Neuronal stem cell (in vitro differentiated cells): ENCODE measurements around the gene STAC3.

Source experiments
- DNase-seq: peaks from one replicate; pipeline ENCODE4 v3.0.0-alpha.2; 2013; ENCODE audit warnings: low spot score
- H2AFZ ChIP-seq: one replicate; pipeline ENCODE4 v1.6.1; 2013; ENCODE audit warnings: mild to moderate bottlenecking, low read length, inconsistent platforms
- H2AK5ac ChIP-seq: 2 replicates; pipeline ENCODE4 v1.6.1; 2013; ENCODE audit warnings: low read depth, mild to moderate bottlenecking, inconsistent platforms, low read length, moderate library complexity, mixed read lengths
- H2BK120ac ChIP-seq: 2 replicates; pipeline ENCODE4 v1.6.1; 2013; ENCODE audit warnings: low read depth, mild to moderate bottlenecking, inconsistent platforms, low read length, moderate library complexity, mixed read lengths
- H2BK12ac ChIP-seq: one replicate; pipeline ENCODE4 v1.6.1; 2013; ENCODE audit warnings: low read length, inconsistent platforms
- H2BK15ac ChIP-seq: 2 replicates; pipeline ENCODE4 v1.6.1; 2013; ENCODE audit warnings: mild to moderate bottlenecking, low read length, inconsistent platforms, mixed read lengths
- H2BK5ac ChIP-seq: one replicate; pipeline ENCODE4 v1.6.1; 2013; ENCODE audit warnings: inconsistent platforms, mild to moderate bottlenecking, low read length, moderate library complexity
- H3K14ac ChIP-seq: one replicate; pipeline ENCODE4 v1.6.1; 2013; ENCODE audit warnings: low read length, inconsistent platforms
- H3K18ac ChIP-seq: 2 replicates; pipeline ENCODE4 v1.6.1; 2013; ENCODE audit warnings: low read length, inconsistent platforms
- H3K23ac ChIP-seq: 2 replicates; pipeline ENCODE4 v1.6.1; 2013; ENCODE audit warnings: low read depth, mild to moderate bottlenecking, mixed read lengths, low read length, inconsistent platforms; ENCODE audit not compliant: poor library complexity
- H3K27ac ChIP-seq: replicated peaks from 3 replicates; pipeline ENCODE4 v1.5.1; 2013; ENCODE audit warnings: low read length, inconsistent platforms
- H3K27me3 ChIP-seq, 3 experiments: 2 replicates each; pipeline ENCODE4 v1.6.1; 2013; ENCODE audit warnings: low read length in 3 of 3, mild to moderate bottlenecking in 2 of 3, inconsistent platforms in 1 of 3, low read depth in 1 of 3, mixed read lengths in 1 of 3, moderate library complexity in 1 of 3; ENCODE audit not compliant: control insufficient read depth in 3 of 3, insufficient read depth in 3 of 3
- H3K36me3 ChIP-seq, 2 donors: replicated peaks in 1 of 2; 2 replicates each; pipeline ENCODE4 v1.6.1; 2013; ENCODE audit warnings: low read length in 2 of 2; ENCODE audit not compliant: control insufficient read depth in 2 of 2, insufficient read depth in 2 of 2
- H3K4ac ChIP-seq: 2 replicates; pipeline ENCODE4 v1.6.1; 2013; ENCODE audit warnings: inconsistent platforms, mild to moderate bottlenecking, low read length, moderate library complexity
- H3K4me1 ChIP-seq, 2 donors: 1 replicate in 1 of 2; 2 replicates in 1 of 2; pipeline ENCODE4 v1.6.1; 2013; ENCODE audit warnings: low read length in 2 of 2, low read depth in 1 of 2; ENCODE audit not compliant: control insufficient read depth in 2 of 2, insufficient read depth in 1 of 2
- H3K4me2 ChIP-seq: one replicate; pipeline ENCODE4 v1.6.1; 2013; ENCODE audit warnings: mild to moderate bottlenecking, low read length, inconsistent platforms; ENCODE audit not compliant: insufficient read depth, poor library complexity, severe bottlenecking
- H3K4me3 ChIP-seq, 2 donors: 2 replicates each; pipeline ENCODE4 v1.5.1; 2013; ENCODE audit warnings: low read length in 2 of 2, mild to moderate bottlenecking in 2 of 2, inconsistent platforms in 1 of 2, moderate library complexity in 1 of 2
- H3K79me1 ChIP-seq: one replicate; pipeline ENCODE4 v1.6.1; 2013; ENCODE audit warnings: low read depth, mild to moderate bottlenecking, inconsistent platforms, low read length, moderate library complexity
- H3K9ac ChIP-seq: one replicate; pipeline ENCODE4 v1.6.1; 2013; ENCODE audit warnings: mild to moderate bottlenecking, low read depth, low read length, inconsistent platforms; ENCODE audit not compliant: poor library complexity
- H3K9me3 ChIP-seq, 2 donors: replicated peaks in 1 of 2; 2 replicates each; pipeline versions ENCODE3 to v1.6.1; 2013; ENCODE audit warnings: low read length in 2 of 2, mild to moderate bottlenecking in 2 of 2, inconsistent platforms in 1 of 2, low read depth in 1 of 2, mixed read lengths in 1 of 2, moderate library complexity in 1 of 2; ENCODE audit not compliant: control insufficient read depth in 2 of 2, insufficient read depth in 1 of 2
- H4K8ac ChIP-seq: one replicate; pipeline ENCODE4 v1.6.1; 2013; ENCODE audit warnings: low read depth, mild to moderate bottlenecking, inconsistent platforms, low read length, moderate library complexity
- H4K91ac ChIP-seq: one replicate; pipeline ENCODE4 v1.6.1; 2013; ENCODE audit warnings: low read length, low read depth, mild to moderate bottlenecking, inconsistent platforms; ENCODE audit not compliant: poor library complexity
- WGBS, 2 donors: extraction: QIAGEN DNeasy Blood & Tissue Kit; methylation state at CpG; one replicate each; pipeline ENCODE4 v1.1.7; 2013; ENCODE audit warnings: missing lambda C conversion rate in 2 of 2, mixed read lengths in 1 of 2; ENCODE audit not compliant: insufficient read length in 2 of 2, insufficient replicate concordance in 1 of 2; ENCODE audit errors: extremely low coverage in 2 of 2; 5-methylcytosine and 5-hydroxymethylcytosine counted together

The STAC3 gene

DNA sequence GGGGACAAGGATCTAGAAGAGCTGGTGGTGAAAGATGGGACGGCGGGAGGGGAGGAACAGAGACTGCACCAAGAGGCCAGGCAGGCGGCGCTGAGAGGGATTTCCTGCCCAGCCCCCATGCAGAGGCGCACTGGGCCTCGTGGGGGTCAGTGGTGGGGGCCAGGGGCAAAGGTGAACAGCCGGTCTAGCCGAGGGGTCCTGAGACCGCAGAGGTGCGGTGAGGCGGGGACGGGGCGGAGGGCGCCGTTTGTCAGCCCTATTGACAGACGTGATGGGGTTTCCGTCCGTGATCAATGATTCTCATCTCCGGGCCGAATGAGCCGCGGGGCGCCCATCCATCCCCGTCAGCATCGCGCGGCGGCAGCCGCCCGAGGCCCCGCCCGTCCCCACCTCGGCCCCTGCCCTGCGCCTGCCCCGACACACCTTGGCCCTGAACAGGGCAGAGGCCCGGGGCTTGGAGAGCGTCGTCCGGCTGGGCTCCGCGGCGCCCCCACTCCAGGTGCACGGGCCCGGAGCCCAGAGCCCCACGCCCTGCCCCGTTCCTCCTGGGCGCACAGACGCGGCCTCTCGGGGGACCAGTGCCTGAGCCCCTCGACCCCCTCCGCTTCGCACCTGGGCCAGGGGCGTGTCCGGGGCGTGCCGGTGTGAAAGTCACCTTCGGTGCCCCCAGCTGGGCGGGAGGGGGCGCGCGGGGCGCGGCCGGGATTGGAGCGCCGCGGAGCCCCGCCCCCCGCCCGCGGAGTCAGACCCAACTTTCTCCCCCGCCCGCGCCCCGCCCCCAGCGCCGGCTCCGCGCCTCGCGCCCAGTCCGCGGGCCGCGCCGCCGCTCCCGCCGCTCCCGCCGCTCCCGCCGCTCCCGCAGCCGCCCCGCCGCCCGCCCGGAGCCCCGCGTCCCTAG is 34.7 kb downstream of the STAC3 start, which contains the start of gene NXPH4:
Gene NXPH4, plus strand, starts transcription at position 781 of the 898 bp plus-strand sequence. CDS start 176 bp downstream, outside the sequence.
- H4K91ac ChIP-seq: no peak within 1 kb of the TSS
- H3K9ac ChIP-seq: peak within 1 kb of the TSS; percentile 81
- H3K27me3 ChIP-seq: peaks cover 42 to 76% (median 65%) of the 10 kb centered on the region in 3 experiments
- H3K23ac ChIP-seq: peak within 1 kb of the TSS; percentile 98
- no peak within 1 kb of the TSS for H4K8ac ChIP-seq
- peaks cover 7 to 24% of the 10 kb centered on the region in 2 donors for H3K36me3 ChIP-seq
- no peak for DNase-seq
- no peak within 1 kb of the TSS for H2BK5ac ChIP-seq
- no peak within 1 kb of the TSS for H3K27ac ChIP-seq
- H2AK5ac ChIP-seq: peak within 1 kb of the TSS; percentile 60
- peak within 1 kb of the TSS; percentile 29 to 65 for H3K4me3 ChIP-seq
- H3K4ac ChIP-seq: no peak within 1 kb of the TSS
- no peaks in the 10 kb centered on the region for H3K79me1 ChIP-seq
- H2BK12ac ChIP-seq: peak within 1 kb of the TSS; percentile 4
- peak within 1 kb of the TSS; percentile 44 for H3K14ac ChIP-seq
- peak within 1 kb of the TSS; percentile 92 for H3K4me2 ChIP-seq
- no peak within 1 kb of the TSS for H2BK120ac ChIP-seq
- H3K9me3 ChIP-seq: no peaks in the 10 kb centered on the region
- WGBS, 2 donors: no CpG with 5 or more reads among the region's 102 CpGs
- peak within 1 kb of the TSS; percentile 83 for H2AFZ ChIP-seq
- peaks cover 27 to 35% of the 10 kb centered on the region in 2 donors for H3K4me1 ChIP-seq
- peak within 1 kb of the TSS; percentile 71 for H3K18ac ChIP-seq
- peak within 1 kb of the TSS; percentile 33 for H2BK15ac ChIP-seq

DNA sequence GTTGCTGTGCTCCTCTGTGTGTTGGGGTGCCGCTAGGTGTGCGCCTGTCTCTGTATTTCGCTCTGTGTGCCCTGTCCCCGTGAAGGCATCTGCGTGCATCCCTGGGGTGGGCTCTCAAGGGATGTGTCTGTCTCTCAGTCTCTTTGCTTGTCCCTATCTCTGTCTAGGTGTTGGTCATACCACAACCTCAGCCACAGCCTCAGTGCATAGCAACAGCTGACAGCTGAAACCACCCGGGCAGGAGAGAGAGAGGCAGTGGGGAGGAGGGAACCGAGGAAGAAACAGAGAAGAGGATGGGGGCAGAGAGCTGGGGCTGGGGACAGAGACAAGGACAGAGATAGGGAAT is 35.3 kb downstream of the STAC3 start:
- no peak overlapping the region for H3K27ac ChIP-seq
- H3K79me1 ChIP-seq: no peaks in the 10 kb centered on the region
- no peak overlapping the region for H4K8ac ChIP-seq
- H2BK12ac ChIP-seq: no peak overlapping the region
- no peak overlapping the region for H3K4ac ChIP-seq
- no peak overlapping the region for H2BK5ac ChIP-seq
- peaks cover 37 to 70% (median 59%) of the 10 kb centered on the region in 3 experiments for H3K27me3 ChIP-seq
- H2BK15ac ChIP-seq: peak overlapping the region; percentile 70
- H3K18ac ChIP-seq: peak overlapping the region; percentile 50
- peak overlapping the region; percentile 21 for H3K23ac ChIP-seq
- no peaks in the 10 kb centered on the region for H3K9me3 ChIP-seq
- H4K91ac ChIP-seq: no peak overlapping the region
- H3K4me1 ChIP-seq: peaks cover 22 to 35% of the 10 kb centered on the region in 2 donors
- no peak overlapping the region for H3K4me2 ChIP-seq
- H3K36me3 ChIP-seq: peaks cover 12 to 30% of the 10 kb centered on the region in 2 donors
- no peak overlapping the region for H3K4me3 ChIP-seq
- H3K9ac ChIP-seq: no peak overlapping the region
- no peak for DNase-seq
- no peak overlapping the region for H3K14ac ChIP-seq
- no peak overlapping the region for H2BK120ac ChIP-seq
- no CpG with 5 or more reads among the region's 7 CpGs for WGBS, 2 donors
- peak overlapping the region; percentile 50 for H2AFZ ChIP-seq
- no peak overlapping the region for H2AK5ac ChIP-seq

DNA sequence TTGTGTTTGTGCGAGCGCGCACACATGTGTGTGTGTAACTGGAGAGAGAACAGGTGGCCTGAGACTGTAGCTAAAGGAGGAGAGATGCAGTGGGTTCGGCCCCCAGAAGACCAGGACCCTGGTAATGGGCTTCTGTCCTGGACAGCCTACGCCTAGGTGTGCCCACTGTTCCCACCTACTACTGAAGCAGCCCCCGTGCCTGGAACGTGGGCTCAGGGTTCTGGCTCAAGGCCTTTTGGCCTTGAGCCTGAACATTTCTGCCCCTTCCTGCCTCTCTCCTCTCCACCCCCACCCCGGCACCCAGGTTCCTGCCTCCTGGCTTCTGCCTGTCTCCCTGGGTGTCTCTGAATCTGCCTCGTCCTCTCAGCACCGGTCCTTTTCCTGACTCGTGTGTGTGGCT is 35.9 kb downstream of the STAC3 start:
- no peak overlapping the region for H3K9ac ChIP-seq
- no peak overlapping the region for H3K4ac ChIP-seq
- H3K14ac ChIP-seq: no peak overlapping the region
- no peaks in the 10 kb centered on the region for H3K9me3 ChIP-seq
- peaks cover 16 to 36% of the 10 kb centered on the region in 2 donors for H3K36me3 ChIP-seq
- no peaks in the 10 kb centered on the region for H3K79me1 ChIP-seq
- no peak overlapping the region for H2AFZ ChIP-seq
- peak overlapping the region; percentile 62 for H3K23ac ChIP-seq
- H3K27me3 ChIP-seq: peaks cover 35 to 64% (median 55%) of the 10 kb centered on the region in 3 experiments
- no peak overlapping the region for H2BK120ac ChIP-seq
- H3K27ac ChIP-seq: no peak overlapping the region
- no peak overlapping the region for H2BK12ac ChIP-seq
- H2AK5ac ChIP-seq: no peak overlapping the region
- H3K4me1 ChIP-seq: peaks cover 20 to 33% of the 10 kb centered on the region in 2 donors
- no peak overlapping the region for H3K18ac ChIP-seq
- no peak overlapping the region for H2BK5ac ChIP-seq
- H3K4me2 ChIP-seq: no peak overlapping the region
- no peak overlapping the region for H4K8ac ChIP-seq
- DNase-seq: no peak
- peak overlapping the region; percentile 70 for H2BK15ac ChIP-seq
- no CpG with 5 or more reads among the region's 11 CpGs for WGBS, 2 donors
- no peak overlapping the region for H4K91ac ChIP-seq
- H3K4me3 ChIP-seq: no peak overlapping the region

DNA sequence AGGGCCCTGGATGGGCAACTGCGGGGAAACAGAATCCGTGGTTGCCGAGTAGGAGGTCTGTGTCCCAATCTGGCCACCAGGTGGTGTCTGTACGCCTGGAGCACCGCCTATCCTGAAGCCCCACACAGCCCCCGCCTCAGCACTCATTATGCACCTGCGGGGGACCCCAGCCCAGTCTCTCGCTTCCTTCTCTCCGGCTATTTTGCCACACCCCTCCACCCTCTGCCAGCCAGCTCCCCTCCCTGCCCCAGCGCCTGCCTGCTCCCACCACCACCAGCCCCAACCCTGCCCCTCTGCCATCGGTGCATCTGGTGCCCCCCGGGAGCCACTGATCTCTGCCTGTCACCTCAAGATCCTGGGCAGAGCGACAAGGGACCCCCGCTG is 36.6 kb downstream of the STAC3 start:
- Histone ChIP-seq H2BK5ac (no peak overlapping the region), H4K8ac (no peak overlapping the region), H2BK15ac (no peak overlapping the region), H3K9ac (no peak overlapping the region), H3K14ac (no peak overlapping the region), H3K79me1 (no peaks in the 10 kb centered on the region), H3K18ac (peak overlapping the region; percentile 15), H3K4me3 (no peak overlapping the region), H3K4me1 (peaks cover 13 to 27% of the 10 kb centered on the region in 2 donors), H2BK12ac (no peak overlapping the region), H3K23ac (peak overlapping the region; percentile 62), H3K9me3 (no peaks in the 10 kb centered on the region), H4K91ac (no peak overlapping the region), H2BK120ac (no peak overlapping the region), H2AFZ (no peak overlapping the region), H3K27me3 (peaks cover 31 to 57% (median 48%) of the 10 kb centered on the region in 3 experiments), H3K36me3 (peaks cover 23 to 42% of the 10 kb centered on the region in 2 donors), H3K4me2 (no peak overlapping the region), H2AK5ac (no peak overlapping the region), H3K4ac (no peak overlapping the region), H3K27ac (no peak overlapping the region)
- peak; percentile 65 for DNase-seq
- no CpG with 5 or more reads among the region's 14 CpGs for WGBS, 2 donors
